HG03039 (cell line): ENCODE measurements around the gene MYMX.

ENCODE experiments used
- ATAC-seq: cut with Tn5 transposase; IDR thresholded peaks from one replicate; pipeline ENCODE4 v1.9.1; 2021; ENCODE audit warnings: mild to moderate bottlenecking, moderate library complexity; ENCODE audit not compliant: unreplicated experiment

MYMX gene

GRCh38 chr6:44219053-44219814, 2.5 kb downstream of the MYMX start:
- ATAC-seq: peak; percentile 41

- no peak for ATAC-seq
These were observed 3.4 kb downstream of the MYMX start for GRCh38 chr6:44219815-44220784.

GRCh38 chr6:44220913-44221290, 4.2 kb downstream of the MYMX start:
- ATAC-seq: no peak

DNA sequence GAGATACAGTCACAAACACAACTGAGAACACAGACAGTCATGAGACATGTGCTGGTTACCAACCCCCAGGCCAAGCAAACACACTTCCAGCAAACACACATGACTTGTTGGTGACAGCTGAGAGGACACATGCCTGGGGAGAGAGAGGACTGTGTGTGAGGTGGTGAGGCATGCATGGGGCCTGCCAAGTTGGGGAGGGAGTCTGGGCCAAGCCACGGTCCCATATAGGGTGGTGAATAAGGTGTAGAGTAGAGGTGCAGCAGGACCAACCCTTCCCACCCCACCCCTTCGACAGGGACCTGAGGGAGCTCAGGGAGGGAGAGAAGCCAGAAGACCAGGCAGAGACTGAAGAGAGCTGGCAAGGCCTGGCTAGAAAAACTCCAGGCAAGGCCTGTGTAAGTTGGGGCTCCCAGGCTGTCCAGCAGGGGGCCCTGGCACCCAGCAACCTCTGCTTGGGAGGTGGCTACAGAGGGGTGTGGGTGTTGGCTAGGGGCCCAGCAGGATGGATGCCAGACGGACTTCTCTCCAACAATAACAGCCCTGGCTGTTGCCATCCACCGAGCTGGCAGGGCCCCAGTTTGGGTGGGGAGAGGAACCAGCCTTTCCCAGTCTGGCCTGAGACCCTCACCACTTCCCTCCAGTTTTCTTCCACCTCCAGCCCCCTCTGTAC, 4.7 kb downstream of the MYMX start:
- ATAC-seq: peak; percentile 36

DNA sequence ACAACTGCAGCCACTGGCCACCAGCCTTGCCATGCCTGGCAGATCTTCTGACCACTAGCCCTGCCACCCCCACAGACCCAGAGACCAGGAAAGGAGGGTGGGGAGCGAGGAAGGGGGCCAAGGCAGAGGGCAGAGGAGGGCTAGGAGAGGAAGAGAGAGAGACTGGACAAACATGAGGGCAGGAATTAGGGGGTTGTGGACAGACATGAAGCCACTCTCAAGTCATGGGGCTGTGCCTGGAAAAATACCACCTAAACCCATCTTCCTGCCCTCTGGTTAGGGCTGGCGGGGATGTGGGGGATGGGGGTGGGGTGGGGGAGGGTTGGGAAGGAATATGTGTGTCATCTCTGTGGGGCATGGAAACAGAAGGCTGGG, 5.2 kb downstream of the MYMX start:
- ATAC-seq: no peak

DNA sequence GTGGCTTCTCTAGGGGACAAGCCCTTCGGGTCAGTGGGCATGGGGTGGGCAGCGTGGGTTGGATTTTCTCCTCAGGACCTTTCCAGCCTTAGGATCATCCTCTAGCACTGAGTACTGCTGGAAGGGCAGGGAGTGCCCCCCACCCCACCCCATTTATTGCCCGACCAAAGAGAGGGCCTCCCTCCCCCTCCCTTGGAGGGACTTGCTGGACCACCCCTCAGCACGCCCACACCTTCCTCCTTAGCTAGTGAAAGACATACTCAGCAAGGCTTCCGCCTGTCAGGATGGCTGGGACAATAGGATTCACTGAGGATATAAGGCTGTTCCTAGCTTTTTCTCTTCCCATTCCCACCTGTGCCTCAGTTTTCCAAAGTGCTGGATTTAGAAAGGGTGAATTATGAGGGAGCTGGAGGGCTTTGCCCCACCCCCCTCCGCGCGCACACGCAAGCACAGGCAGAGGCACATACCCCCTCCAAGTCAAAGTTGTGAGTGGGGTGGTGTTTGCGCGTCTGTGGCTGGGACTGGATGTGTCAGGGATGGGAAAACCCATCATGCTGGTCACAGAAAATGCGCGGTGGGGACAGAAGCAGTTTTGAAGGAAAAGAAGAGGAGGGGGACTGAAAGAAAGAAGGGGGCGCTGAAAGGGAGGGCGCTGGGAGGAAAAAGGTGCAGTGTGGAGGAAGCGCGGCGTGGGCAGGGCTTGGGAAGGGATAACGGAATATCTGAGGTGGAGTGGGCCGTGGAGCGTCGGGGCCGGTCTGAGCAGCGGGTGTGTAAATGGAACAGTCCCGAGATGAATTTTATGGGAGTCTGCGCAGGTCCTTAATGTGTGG, 6.0 kb downstream of the MYMX start:
- ATAC-seq: no peak

- ATAC-seq: no peak
These were observed 6.7 kb downstream of the MYMX start, which contains the start of gene SLC29A1 for GRCh38 chr6:44223319-44224028. Gene SLC29A1 (plus strand): TSS chr6:44223595. CDS start chr6:44227314, 3,719 bp downstream.

DNA sequence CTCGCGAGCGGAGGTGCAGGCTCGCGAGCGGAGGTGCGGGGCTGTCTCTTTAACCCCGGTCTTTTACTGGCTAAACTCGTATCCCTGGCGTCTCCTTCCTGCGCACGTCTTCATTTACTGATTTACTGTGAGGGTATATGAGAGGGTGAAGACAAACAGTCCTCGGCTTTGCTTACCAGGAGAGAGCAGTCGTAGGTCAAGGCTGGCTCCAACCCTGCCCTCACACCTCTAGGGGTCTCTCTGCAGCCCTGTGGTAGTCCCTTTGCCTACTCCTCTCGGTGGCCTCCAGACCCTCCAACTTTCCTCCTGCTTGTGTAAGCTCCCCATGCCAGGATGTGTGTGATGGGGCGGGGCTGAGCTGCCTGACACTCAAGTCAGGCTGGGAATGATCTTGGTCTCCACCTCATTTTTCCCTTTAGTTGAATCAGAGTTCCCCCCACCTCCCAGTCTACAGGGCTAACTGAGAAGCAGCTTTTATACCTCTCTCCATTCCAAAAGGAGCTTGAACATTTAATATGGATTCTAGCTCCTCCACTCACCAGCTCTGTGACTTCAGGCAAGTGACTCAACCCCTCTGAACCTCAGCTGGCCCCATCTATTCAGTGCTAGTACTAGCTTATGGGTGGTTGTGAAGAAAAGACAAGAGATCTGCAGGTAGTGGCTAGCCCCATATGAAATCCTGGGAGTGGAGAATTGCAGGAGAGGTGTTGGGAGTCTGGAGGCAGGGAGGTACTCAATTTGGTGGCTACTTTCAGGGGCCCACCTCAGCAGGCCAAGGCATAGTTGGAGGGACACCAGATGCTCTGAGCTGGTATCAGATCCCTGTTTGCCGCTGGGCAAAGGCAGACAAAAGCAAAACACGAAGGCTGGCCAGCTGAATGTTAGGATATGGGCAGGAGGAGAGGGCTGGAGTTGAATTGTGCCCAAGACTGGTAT, 7.6 kb downstream of the MYMX start:
- ATAC-seq: no peak

DNA sequence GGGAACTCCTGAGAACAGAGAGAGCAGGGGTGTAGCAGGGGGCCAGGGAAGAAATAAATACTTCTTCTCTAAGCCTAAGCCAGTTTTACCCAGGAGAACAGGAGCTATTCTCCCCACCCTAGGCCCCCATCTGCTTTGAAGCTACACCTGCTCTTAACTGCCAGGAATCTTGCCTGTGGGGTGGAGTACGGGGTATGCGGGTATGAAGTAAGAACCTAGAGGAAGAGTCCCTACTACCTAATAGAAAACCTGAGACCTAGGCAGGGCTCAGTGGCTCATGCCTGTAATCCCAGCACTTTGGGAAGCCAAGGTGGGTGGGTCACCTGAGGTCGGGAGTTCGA, 8.2 kb downstream of the MYMX start:
- ATAC-seq: no peak

- no peak for ATAC-seq
These were observed 9.0 kb downstream of the MYMX start for GRCh38 chr6:44225579-44226325.

DNA sequence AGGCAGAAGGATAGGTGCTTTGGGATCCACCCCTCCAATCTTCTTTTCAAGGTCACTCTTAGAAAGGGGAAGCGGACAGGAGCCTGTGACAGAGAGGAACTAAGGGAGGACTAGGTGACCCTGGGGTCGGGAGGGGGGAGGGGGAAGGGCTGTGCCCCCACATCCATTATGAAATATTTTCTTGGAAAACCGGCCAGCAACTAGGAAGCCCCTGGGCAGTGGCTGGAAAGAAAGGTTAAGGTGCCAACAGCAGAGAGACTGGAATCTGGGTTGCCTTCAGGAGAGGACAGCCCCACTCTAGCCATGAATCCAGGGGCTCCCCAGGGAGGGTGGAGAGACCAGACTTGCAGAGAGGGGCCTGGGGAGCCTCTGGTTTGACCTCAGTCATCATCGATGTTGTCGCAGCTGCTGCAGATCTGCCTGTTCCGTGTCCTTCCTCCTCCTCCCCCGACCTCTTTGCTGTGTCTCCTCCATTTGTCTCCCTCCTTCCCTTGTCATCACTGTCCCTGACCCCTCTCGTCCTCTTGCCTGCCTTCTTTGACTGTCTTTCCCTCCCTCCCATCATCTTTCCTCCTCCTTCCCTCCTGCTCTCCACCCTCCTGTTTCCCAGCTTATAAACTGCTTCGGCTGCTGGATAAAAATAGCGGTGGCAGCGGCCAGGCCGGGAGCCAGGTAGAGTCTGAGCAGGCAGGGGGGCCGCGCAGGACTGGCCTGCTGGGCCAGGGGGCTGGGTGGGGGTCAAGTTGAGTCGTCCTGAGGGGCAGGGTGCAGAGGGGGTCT, 9.8 kb downstream of the MYMX start:
- no peak for ATAC-seq

DNA sequence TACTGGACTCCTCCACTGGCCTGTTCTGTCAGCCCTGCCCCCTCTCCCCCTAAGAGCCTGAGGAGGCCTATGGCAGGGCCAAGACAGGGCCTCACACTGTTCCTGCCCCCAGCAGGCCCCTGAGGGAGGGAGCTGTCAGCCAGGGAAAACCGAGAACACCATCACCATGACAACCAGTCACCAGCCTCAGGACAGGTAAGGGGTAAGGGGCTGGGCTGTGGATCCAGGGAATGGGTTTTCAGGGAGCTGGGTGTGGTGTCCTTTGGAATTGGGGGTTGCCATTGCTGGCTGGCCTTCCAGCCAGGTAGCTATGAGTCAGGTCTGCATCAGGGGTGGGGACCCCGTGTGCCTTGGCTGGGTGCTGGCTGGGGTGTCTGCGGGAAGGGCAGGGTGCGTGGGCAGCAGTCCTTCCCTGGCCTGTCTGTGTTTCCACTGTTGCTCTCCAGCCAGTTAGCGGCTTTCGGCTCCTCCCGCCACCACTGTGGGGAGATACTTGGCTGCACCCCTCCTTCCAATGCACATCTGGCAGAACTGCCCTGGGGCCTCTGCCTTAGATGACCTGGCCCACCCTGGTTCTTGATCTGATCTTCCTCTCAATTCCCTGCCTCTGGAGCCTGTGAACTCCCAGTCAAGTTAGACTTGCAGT, 10.5 kb downstream of the MYMX start:
- ATAC-seq: no peak

DNA sequence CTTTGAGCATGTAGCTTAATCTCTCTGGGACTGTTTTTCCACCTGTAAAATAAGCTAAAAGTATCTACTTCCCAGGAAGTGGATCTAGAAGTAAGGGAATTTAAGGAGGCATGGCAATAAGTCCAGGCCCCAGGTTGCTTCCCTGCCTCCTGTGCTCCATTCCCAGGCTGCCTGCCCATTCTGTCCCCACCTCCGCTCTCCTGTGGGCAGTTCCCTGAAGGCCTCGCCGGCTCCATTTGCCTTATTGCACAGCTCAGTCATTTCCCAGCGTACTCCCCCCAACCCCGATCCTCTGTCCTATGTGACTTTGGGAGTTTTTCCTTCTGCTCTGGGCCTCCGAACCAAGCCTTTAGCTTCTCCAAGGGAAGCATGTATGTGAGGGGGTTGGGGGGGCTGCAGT, 11.3 kb downstream of the MYMX start:
- no peak for ATAC-seq

DNA sequence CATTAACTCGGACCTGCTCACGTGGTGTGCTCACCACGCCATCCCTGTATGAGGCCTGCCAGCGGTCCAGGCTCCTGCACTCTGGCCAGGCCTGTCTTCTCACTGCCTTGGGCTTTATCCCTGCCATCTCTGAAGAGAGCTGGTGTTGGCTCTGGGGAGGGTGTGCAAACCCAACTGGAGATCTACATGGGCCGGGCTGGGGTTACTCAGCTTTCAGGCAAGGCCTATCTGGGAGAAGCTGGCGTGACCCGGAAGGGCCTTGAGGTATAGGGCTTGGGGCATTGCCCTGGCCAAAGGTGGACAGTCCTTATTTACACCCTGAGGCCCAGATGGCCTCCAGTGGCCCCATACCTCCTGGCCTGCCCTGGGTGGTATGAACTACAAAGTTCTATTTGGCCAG, 11.7 kb downstream of the MYMX start:
- no peak for ATAC-seq

DNA sequence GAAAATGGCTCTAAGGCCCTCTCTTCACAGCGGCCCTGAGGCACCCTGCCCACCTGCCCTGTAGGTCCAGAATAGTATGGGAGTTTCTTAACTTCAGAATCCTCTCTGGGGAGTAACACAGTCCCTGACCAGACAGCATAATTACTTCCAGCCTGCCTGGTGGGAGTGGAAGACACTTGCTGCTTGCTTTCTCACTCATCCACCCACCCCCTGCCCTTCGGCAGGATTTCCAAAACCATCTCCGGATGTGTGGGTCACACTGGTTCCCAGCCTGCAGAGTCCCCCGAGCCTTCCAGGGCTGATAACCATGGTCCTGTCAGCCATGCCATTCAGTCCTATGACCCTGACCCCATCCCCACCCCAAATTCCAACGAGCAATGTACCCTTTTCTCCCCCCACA, 12.1 kb downstream of the MYMX start:
- ATAC-seq: no peak

DNA sequence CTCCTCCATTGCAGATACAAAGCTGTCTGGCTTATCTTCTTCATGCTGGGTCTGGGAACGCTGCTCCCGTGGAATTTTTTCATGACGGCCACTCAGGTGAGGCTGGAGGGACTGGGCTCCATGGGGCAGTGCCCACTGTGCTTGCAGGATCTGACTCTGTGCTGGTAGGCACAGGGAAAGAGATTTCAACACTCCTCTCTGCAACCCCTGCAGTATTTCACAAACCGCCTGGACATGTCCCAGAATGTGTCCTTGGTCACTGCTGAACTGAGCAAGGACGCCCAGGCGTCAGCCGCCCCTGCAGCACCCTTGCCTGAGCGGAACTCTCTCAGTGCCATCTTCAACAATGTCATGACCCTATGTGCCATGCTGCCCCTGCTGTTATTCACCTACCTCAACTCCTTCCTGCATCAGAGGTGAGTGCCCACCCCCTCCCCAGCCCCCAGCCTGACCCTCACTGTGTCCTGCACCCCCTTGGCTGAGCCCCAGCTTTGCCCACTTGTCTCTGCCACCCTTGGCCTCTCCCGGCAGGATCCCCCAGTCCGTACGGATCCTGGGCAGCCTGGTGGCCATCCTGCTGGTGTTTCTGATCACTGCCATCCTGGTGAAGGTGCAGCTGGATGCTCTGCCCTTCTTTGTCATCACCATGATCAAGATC, 12.8 kb downstream of the MYMX start:
- ATAC-seq: no peak
